ENCODE measurements around the gene DYSF. TPM values are rescaled to one million over a fixed set of nuclear protein-coding genes. Genes with fewer than 3 reads are reported as not detected.

Gene DYSF
- total RNA-seq, 4 donors from 2014 or later, result 3.7 to 18.7 (median 10.6) TPM

DNA sequence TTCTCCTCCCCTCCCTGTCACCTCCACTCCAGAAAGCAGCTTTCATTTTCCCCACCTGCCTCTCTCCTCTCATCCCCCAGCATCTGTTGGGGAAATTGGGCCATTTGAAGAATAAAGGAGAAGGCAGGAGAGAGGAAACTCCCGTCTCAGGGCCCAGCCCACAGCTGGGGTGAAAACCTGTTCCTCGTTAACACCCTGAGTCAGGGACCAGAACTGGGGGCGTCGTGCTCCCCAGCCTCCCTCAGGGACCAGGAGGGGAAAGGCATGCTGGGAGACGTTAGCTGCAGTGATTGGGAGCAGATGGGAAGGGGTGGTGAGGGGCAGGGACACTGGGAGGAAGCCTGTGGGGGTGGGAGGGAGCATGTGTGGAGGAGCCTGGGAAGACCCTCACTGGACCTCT is 251.3 kb downstream of the DYSF start:
- 52 to 66% methylated on average over 5 of the region's 5 CpGs for WGBS, 2 donors (ENCODE audit: low coverage in 1 of 2)

DNA sequence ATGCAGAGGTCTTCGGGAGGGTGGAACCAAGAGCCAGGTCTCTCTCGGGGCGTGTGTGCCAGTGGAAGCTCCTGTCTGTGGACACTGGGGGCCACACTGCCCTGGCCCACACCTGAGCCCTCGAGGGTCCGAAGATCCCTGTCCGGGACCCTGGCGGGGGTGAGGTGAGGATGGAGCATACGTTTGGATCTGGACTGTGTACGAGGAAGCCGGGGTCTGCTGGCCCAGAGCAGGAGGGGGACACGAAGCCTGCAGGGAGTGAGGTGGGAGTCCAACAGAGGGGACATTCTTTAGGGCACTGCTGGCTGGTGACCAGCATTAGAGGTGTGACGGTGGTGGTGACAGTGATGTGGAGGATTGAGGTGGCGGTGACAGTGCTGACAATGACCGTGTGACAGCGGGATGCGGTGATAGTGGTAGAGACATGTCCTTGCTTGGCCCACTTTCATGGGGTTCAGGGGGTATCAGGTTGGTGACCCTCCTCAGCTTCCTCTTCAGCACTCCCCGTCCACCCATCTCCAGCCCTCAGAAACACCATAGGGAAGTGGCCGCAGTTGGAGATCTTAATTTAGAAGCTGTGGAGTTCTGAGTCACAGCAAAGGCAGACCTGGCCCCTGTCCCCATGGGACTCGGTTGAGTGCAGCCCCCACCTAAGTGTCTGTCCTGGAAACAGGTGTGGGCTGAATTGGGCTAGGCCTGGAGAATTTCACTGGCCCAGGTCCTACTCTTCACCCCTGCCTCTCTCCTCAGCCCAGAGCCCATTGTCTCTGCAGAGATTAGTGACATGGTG is 252.0 kb downstream of the DYSF start:
- WGBS, 2 donors (ENCODE audit: low coverage in 1 of 2), result 89% methylated on average over 19 of the region's 19 CpGs; no CpG with 5 or more reads in 1 of the 2 donors
- no peaks in the 10 kb centered on the region for H3K9me3 ChIP-seq
- no peaks in the 10 kb centered on the region for H3K36me3 ChIP-seq
- DNase-seq, result no peak
- no peak overlapping the region for H3K4me3 ChIP-seq
- TF ChIP-seq POLR2AphosphoS5 (IDR thresholded peaks at IDR 0.05) (no peak), CTCF (IDR thresholded peaks at IDR 0.05) (no peak), EP300 (IDR thresholded peaks at IDR 0.05; ENCODE audit: low read depth) (no peak), POLR2A (IDR thresholded peaks at IDR 0.05) (no peak)
- peaks cover 4 to 9% (median 7%) of the 10 kb centered on the region in 4 donors for H3K4me1 ChIP-seq
- no peak overlapping the region for H3K27ac ChIP-seq
- in situ Hi-C loops (cut with MboI; ENCODE audit: low pct_ligation_motif_present in 1 of 4, low pct_unique_long_range_greater_than_20kb in 1 of 4, low sequenced_read_pairs in 3 of 4) (no loop called here), intact Hi-C loops (cut with DNase I; ENCODE audit: low total_unique reads) (no loop called here)
- H3K27me3 ChIP-seq, result no peaks in the 10 kb centered on the region

More for the DNA sequence above, 251.3 kb downstream of the DYSF start:
- DNase-seq, result no peak
- in situ Hi-C loops (cut with MboI; ENCODE audit: low pct_ligation_motif_present in 1 of 4, low pct_unique_long_range_greater_than_20kb in 1 of 4, low sequenced_read_pairs in 3 of 4), result no loop called here
- Histone ChIP-seq H3K27ac (no peak overlapping the region), H3K4me1 (peaks cover 5 to 11% (median 9%) of the 10 kb centered on the region in 4 donors), H3K4me3 (no peak overlapping the region), H3K27me3 (no peaks in the 10 kb centered on the region), H3K9me3 (no peaks in the 10 kb centered on the region), H3K36me3 (no peaks in the 10 kb centered on the region)
- no peak for TF ChIP-seq CTCF (IDR thresholded peaks at IDR 0.05)
- no peak for TF ChIP-seq EP300 (IDR thresholded peaks at IDR 0.05; ENCODE audit: low read depth)
- TF ChIP-seq POLR2A (IDR thresholded peaks at IDR 0.05), result no peak
- no peak for TF ChIP-seq POLR2AphosphoS5 (IDR thresholded peaks at IDR 0.05)
- intact Hi-C loops (cut with DNase I; ENCODE audit: low total_unique reads), result no loop called here

GRCh38 chr2:71706121-71706520 is 252.8 kb downstream of the DYSF start:
- WGBS, 2 donors (ENCODE audit: low coverage in 1 of 2), result 78% methylated on average over 4 of the region's 4 CpGs; no CpG with 5 or more reads in 1 of the 2 donors
- Histone ChIP-seq H3K27me3 (no peaks in the 10 kb centered on the region), H3K4me1 (peaks cover 0 to 5% (median 2%) of the 10 kb centered on the region in 4 donors), H3K27ac (no peak overlapping the region), H3K4me3 (no peak overlapping the region), H3K9me3 (no peaks in the 10 kb centered on the region), H3K36me3 (no peaks in the 10 kb centered on the region)
- no peak for DNase-seq
- TF ChIP-seq POLR2A (IDR thresholded peaks at IDR 0.05) (no peak), CTCF (IDR thresholded peaks at IDR 0.05) (no peak), EP300 (IDR thresholded peaks at IDR 0.05; ENCODE audit: low read depth) (no peak), POLR2AphosphoS5 (IDR thresholded peaks at IDR 0.05) (no peak)
- in situ Hi-C loops (cut with MboI; ENCODE audit: low pct_ligation_motif_present in 1 of 4, low pct_unique_long_range_greater_than_20kb in 1 of 4, low sequenced_read_pairs in 3 of 4) (no loop called here), intact Hi-C loops (cut with DNase I; ENCODE audit: low total_unique reads) (no loop called here)

GRCh38 chr2:71706836-71707235 is 253.5 kb downstream of the DYSF start:
- WGBS, 2 donors (ENCODE audit: low coverage in 1 of 2), result 69 to 83% methylated on average over 1 to 5 of the region's 5 CpGs
- no peak for TF ChIP-seq POLR2A (IDR thresholded peaks at IDR 0.05)
- TF ChIP-seq POLR2AphosphoS5 (IDR thresholded peaks at IDR 0.05), result no peak
- no peak for TF ChIP-seq CTCF (IDR thresholded peaks at IDR 0.05)
- no peak for TF ChIP-seq EP300 (IDR thresholded peaks at IDR 0.05; ENCODE audit: low read depth)
- H3K27me3 ChIP-seq, result no peaks in the 10 kb centered on the region
- DNase-seq, result no peak
- in situ Hi-C loops (cut with MboI; ENCODE audit: low pct_ligation_motif_present in 1 of 4, low pct_unique_long_range_greater_than_20kb in 1 of 4, low sequenced_read_pairs in 3 of 4) (no loop called here), intact Hi-C loops (cut with DNase I; ENCODE audit: low total_unique reads) (no loop called here)
- no peak overlapping the region for H3K27ac ChIP-seq
- H3K9me3 ChIP-seq, result no peaks in the 10 kb centered on the region
- no peaks in the 10 kb centered on the region for H3K36me3 ChIP-seq
- H3K4me1 ChIP-seq, result no peaks in the 10 kb centered on the region
- no peak overlapping the region for H3K4me3 ChIP-seq

All from transverse colon (tissue), 4 donors.